ENCODE results near the gene ABCG1.
A peak's percentile ranks its signal among the peaks of the same experiment; 100 is the strongest.

ABCG1 gene

GRCh38 chr21:42234041-42234440, 15.1 kb downstream of the ABCG1 start:
- no peak for DNase-seq

DNA sequence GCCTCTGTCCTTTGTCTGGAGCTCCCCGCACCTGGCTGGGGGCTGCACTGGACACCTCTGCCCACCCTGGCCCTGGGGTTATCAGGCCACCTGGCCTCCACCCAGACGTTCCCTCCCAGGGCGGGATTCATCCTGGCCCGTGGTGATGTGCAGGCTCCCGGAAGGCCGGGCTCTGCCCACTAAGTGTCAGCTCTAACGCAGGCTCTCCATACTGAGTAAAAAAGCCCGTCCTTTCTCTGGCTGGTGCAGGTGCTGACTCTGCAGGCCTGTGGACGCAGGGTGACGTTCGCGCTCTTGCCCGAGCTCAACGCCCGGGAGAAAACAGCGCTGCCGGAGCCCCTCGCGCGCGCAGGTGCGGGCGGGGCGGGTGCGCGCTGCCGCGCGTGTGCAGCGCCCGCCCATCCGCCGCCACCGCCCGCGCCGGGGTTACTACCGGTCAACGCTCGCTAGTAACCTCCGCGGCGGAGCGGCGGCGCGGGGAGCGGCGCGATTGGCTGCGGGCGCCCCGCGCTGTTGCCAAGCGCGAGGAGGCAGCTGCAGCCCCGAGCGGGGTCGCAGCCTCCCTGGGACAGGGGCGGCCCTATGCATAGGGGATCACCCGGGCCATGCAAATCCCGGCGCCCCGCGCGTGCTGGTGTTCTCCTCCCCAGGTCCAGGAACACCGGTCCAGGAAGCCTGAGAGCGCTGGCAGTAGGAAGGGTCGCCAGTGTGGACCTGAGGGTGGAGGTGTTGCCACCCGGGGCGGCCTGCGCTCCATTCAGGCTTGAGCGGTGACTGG, 15.7 kb downstream of the ABCG1 start:
- peak; percentile 81 for DNase-seq

- no peak for DNase-seq
Observed at GRCh38 chr21:42235593-42235992, 16.7 kb downstream of the ABCG1 start.

GRCh38 chr21:42236014-42236413, 17.1 kb downstream of the ABCG1 start:
- DNase-seq, result no peak

GRCh38 chr21:42236693-42237092, 17.8 kb downstream of the ABCG1 start:
- DNase-seq, result peak; percentile 54

- no peak for DNase-seq
Observed at GRCh38 chr21:42237161-42237560, 18.2 kb downstream of the ABCG1 start.

DNA sequence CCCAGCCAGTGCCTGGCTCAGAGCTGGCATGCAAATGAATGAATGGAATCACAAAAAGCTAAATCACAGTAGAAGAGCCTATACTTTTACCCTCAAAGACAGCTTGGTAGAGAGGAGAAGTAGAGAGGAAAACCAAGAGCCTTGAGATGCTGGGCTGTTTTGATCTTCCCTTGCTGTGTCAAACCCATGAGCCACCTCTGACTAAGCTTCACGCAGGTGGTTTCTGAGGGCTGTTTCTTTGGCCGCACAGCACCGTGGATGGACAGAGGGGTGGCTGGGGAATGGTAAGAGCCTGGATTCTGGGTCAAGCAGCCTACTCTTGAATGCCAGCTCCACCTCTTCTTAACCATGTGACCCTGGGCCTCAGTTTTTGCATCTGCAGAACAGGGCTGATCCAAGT, 18.6 kb downstream of the ABCG1 start:
- DNase-seq, result peak; percentile 54

- peak; percentile 77 for DNase-seq
Observed at GRCh38 chr21:42238185-42238934, 19.4 kb downstream of the ABCG1 start.

- no peak for DNase-seq
Observed at GRCh38 chr21:42239556-42239955, 20.6 kb downstream of the ABCG1 start.

DNA sequence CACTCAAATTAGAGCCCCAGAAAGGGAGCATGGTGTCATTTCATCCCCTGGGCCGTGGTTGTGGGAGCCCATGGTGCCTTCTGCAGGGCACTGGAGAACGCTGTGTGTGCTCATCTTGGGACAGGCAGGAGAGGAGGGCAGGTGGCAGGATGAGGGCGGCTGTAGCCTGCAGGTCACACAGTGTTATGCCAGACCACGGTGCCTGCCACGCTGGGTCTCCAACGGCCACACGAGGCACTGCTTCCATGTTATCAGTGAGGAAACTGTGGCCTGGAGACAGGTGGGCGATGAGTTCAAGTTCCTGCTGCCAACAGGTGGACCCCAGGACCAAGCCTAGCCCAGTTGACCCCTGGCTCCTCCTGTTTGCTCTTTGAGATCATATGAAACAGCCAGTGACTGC, 21.0 kb downstream of the ABCG1 start:
- no peak for DNase-seq

- no peak for DNase-seq
Observed at GRCh38 chr21:42242611-42243010, 23.7 kb downstream of the ABCG1 start.

- DNase-seq, result no peak
Observed at GRCh38 chr21:42243026-42243425, 24.1 kb downstream of the ABCG1 start.

- no peak for DNase-seq
Observed at GRCh38 chr21:42245331-42246193, 26.6 kb downstream of the ABCG1 start.

- DNase-seq, result no peak
Observed at GRCh38 chr21:42247716-42248115, 28.8 kb downstream of the ABCG1 start.

DNA sequence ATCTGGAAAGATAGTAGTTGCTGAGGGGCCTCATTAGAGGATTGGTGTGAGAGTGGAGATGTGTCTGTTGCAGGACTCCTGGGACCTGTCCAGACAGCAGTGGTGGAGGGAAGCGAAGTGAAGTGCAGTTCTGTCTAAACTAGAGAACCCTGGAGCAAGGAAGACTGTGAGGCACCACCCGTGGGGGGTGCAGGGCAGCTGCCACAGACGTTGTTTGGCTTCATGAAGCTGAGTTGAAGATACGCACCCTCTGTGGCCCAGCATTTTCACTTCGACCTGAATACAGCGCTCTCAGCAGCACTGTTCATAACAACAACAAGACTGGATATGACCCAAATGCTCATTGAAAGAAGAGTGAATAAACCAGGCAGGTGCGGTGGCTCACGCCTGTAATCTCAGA, 29.3 kb downstream of the ABCG1 start:
- no peak for DNase-seq

- DNase-seq, result no peak
Observed at GRCh38 chr21:42248783-42249597, 30.1 kb downstream of the ABCG1 start.

- DNase-seq, result no peak
Observed at GRCh38 chr21:42250422-42251403, 31.8 kb downstream of the ABCG1 start.

DNA sequence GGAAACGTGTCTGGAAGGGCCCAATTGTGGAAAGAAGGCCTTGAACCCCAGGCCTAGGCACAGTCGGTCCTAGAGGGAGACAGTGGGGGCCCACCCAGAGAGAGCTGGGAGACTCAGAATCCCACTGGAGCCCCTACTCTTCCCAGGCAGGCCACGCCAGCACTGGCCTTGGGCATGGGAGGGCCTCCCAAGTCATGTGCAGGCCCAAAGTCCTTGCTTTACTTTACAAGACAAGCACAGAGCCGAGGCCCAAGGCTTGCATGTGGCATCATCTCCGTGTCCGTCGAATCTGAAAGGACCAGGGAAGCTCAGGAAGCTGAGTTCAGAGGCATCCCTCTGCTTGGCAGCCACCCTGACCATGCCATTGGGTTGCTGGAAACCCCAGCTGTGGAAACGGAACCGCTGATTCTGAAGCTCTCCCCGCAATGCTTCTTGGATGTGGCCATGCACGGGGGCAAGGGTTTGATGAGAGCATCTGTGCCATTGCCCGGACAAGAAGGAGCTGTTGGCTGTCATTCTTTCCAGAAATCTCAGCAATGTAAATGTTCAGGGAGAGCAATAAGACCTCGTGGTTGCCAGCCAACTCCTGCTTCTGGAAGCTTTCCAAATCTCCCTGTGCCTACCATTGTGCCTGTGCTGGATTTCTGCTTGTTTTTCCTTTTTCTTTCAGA, 32.8 kb downstream of the ABCG1 start:
- DNase-seq, result no peak

DNA sequence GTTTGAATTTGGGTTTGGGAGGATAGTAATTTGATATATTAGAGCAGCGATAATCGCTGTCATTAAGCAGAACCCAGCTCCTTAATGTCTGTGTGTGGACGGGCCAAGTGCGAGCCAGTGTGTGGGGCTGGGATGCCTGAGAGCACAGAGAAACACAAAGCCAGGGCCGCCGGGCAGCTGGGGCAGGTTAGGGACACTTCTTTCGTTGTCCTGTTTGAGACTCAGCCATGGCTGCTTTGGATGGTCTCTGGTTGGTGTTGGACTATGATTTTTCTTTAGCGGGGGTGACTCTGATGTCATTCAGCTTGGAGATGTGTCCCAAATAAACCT, 33.4 kb downstream of the ABCG1 start:
- no peak for DNase-seq

DNA sequence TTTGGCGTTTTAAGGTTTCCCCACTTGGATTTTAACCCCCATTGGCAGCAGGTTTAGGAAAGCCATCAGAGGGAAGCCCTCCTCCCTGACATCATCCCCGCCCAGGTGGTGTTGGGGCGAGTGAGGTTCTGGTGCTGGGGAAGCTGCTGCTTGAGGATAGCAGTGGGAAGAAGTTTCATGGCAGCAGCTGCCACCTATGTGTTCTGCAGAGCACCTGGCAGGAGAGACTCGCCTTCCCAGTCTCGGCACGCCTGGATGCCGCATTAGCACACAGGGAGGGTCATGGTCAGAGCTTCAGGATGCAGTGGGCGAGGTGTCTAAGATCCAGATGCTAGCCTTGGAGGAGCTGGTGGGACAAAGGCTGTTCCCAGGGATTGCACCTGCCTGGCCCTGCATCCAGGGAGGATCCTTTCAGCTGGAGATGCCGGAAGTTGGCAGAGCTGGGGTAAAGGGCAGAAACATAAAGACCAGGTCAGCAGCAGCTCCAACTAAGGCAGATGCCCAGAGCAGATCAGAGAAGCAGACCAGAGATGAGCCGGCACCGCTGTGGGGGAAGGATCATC, 33.9 kb downstream of the ABCG1 start:
- DNase-seq, result no peak

DNA sequence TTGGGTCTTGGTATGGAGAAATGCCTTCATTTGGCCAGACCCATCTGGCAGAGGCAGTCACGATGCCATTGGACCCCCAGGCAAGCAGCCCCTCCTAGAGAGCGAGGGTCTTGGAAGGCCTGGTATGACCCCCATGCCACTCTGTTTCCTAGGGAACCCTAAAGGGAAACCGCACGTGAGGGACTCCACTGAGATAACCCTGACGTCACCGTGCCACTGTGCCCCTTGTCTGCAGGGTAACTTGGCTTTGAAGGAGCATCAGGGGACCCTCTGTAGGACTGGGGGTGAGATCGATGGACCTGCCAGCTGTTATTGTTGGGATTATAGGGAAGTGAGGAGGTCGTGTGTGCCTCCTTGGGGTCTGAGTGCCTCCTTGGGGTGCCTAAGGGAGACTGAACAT, 34.5 kb downstream of the ABCG1 start:
- no peak for DNase-seq

Measured in CD4-positive, alpha-beta T cell treated with Interleukin-4 for 4 hours (primary cell).